Activated naive CD8-positive, alpha-beta T cell treated with anti-CD3 and anti-CD28 coated beads, Interleukin-2, amount 50 U/mL, for 16 hours (primary cell): ENCODE measurements around the gene PTPRN2.
"Not testable (repeated sequence)": the region's sequence is repeated elsewhere in the genome, so short reads cannot be mapped to it uniquely, and the experiment has no call there.

Experiments used
- DNase-seq: peaks from one replicate; pipeline ENCODE4 v3.0.0-alpha.2; 2020; ENCODE audit warnings: low read depth, low spot score

PTPRN2 gene

DNA sequence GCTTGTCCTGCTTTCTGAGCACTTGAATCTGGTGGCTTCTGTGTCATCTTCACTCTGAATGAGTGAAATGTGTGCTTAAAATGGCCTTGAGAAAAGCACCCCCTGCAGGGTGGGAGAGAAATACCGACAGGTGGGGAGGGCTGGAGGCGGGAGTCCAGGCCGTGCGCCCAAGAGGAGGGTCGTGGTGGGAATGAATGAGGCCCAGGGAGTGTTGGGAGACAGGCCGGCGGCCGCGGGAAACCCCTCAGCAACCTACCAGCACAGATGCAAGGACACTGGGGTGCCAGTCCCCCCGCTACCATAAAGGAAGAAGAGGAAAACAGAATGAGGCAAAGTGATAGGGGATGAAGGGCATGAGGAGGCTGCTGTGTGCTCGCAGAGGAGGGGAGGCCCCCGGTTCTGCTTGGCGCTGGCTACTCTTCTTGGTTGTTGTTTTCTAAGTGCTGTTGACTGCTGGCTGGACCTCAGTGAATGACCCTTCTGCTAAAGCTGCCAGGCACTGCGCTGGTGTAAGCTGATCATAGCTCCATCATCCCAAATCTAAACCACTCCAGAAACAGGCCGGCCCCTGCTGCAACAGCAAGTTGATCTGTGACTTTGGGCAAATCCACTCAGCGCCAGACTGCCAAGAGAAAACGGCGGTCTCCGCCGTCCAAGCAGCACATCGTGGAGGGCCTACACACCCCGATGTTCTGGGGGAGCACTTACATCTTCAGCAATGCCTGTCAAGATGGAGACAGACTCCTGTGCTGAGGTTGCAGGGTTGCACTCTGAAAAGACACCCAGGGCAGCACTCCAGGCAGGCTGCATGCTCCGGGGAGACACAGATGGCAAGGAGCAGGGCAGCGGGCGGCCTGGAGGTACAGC, 872.3 kb downstream of the PTPRN2 start:
- no peak for DNase-seq

DNA sequence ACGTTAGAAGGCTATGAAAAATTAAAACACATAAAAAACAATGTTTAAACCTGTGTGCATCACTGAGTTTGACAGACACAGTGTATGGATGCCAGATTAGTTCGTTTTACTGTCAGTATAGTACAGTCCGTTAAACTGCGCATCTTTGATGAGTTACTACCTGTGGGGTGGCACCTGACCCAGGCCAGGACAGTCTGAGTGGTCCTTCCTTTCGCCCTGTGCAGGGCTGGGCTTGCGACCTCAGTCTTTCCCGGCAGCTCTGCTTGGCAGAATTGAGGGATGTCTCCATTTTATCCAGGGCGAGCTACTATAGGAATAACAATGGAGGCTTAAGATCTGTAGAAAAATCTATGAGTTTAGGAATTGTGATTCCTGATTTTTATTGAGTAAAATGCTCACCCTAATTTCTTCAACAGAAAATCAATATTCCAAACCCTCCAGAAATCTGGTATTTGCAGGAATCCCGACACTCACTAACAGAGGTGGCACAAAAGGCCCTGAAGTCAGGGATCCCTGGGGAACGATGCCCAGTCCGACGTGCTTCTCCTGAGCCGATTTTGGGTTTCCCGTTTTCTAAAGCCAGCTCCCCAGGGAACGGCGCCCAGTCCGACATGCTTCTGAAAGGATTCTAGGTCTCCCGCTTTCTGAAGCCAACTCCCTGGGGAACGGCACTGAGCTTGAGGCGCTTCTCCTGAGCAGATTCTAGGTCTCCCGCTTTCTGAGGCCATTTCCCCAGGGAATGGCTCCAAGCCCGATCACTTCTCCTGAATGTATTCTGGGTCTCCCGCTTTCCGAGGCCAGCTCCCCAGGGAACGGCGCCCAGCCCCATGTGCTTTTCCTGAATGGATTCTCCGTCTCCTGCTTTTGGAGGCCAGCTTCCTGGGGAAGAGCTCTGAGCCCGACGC, 873.2 kb downstream of the PTPRN2 start:
- DNase-seq, result no peak

DNA sequence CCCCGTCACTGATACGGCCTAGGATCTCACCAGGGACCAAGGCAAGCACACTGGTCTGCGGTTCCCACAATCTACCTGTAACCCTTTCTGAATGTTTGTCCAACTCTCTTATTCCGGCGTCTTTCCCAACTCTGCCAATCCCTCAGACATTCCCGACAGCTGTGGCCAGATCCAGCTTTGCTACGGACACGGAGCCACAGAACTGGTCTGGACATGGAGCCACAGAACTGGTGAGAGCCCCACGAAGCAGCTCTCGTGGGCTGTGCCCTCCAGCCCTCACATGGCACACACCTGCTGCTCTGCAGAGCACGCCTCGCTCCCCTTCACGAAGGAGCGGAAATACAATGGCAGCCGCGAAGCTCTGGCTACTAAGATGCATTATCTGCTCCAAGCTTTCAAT, 874.0 kb downstream of the PTPRN2 start:
- DNase-seq, result no peak

GRCh38 chr7:157712666-157713235, 874.9 kb downstream of the PTPRN2 start:
- no peak for DNase-seq

DNA sequence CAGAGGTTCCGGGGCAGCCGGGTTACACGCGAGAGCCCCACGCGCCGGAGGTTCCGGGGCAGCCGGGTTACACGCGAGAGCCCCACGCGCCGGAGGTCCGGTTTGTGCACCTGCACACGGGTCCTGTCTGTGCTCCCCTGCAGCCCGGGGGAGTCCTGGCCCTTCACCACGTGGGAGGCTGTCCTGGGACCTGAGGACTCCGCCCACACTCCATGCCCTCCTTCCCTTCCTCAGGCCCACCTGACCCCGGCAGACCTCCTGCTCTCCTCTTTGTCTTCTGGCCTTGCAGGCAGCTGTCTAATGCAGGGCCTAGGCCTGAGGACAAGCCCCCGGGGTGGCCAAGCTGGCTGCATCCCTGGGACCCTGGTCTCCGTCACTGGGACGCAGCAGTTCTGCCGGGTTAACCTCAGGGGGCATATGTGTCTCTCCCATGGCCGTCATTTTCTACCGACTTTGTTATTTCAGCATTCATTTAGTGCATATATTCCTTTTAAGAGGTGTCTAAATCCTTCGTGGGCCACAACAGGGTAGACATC, 876.2 kb downstream of the PTPRN2 start:
- no peak for DNase-seq

DNA sequence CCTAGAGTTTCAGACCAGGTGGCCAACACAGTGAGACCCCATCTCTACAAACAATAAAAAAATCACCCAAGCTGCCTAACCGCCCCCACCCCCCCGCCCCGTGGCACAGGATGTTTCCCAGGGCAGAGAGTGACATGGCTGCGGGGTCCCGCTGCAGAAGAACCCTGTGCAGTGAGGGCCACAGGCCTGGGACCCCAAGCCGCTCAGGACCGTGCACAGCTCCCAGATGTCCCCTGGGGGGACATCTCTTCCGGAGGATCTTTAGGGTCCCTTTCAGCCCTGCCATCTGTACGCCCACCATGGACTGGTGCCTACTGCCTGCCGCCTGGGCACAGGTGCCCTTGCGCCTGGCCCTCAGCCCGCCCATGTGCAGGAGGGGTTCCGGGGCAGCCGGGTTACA, 877.2 kb downstream of the PTPRN2 start:
- no peak for DNase-seq

DNA sequence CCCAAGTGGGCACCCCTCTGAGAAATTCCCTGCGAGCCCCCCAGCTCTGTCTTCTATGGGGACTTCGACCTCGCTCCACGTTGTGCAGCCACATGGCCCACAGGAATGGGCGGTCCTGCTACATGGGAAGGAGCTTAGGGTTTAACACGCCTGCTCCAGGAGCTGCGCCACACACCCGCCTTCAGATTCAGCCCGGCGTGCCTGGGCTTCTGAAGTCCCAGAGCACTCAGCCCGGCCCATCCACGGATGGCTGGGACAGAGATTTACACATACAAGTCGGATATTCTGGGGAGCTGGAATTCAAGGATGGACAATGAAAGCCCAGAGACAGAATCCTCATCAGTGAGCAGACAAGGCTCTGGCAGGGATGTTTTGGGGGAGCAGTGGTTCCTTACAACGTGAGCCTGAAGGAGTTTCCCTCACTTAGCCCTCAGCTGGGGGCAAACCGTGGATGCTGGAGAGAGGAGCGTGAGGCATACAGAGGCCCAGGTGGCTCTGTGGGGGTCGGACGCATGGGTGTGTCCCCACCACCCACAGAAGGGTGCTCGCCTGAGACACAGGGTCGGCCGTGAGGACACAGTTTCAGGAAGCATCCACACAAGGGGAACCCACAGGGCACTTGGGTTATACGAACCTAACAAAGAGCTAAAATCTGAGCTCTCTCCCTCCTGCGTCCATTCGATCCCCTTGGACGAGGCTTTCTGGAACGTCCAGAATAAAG, 877.9 kb downstream of the PTPRN2 start:
- DNase-seq, result no peak

DNA sequence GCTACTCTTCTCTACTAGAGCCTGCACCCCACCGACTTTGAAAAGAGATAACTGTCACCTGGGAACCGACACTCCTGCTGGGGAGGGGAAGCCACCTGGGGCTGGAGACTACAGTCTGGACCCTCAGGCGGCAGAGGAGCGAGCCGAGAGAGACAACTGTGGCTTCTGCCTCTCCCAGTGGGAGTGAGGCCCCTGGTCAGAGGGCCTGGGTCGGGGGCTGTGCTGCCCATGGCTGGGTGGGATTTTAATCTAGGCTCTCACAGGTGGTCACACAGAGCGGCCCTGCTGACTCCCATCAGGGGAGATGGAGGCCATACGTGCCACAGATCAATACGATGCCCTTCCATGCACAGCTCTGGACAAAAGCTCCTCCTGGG, 878.7 kb downstream of the PTPRN2 start:
- DNase-seq, result no peak

DNA sequence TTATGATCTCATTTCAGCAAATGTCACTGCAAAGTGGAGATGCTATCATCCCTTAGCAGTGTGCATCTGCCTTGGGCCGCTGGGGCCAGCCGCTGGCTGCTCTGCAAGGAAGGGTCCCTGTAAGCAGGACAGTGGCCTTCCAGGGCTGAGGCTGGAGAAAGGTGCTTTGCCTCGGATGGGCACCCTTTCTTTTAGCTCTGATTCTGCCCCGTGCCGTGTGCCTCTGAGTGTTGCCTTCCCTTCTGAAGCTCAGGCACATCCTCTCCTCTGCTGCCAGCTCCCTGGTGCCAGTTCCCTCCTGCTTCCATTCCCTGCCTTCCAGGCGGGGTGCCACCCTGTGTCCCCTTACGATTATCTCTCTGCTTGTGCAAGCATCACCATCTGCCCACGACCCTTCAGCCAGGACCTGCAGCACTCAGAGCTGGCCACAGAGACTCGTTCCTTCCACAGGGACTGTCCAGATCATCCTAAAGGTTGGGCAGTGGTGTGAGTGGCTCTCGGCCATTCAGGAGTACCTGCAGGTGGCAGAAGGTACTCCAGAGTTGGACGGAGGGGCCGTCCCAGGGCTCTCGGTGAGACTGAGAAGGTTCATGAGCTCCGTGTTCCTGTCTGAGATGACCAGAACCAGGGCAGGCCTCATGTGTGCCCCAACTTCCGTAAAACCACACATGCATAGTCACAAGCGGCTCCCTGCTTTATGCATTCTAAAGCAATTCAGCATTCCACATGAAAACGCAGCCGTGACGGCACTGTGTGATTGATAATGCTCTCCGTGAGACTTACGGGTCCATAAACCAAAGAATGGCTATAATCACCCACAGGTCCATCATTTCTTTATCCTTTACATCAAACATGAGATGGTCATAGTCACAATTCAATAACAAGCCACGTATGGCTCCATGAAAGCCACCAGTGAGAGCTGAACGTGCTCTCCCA, 879.4 kb downstream of the PTPRN2 start:
- DNase-seq, result no peak

- DNase-seq, result no peak
Measured at GRCh38 chr7:157704365-157704764, 883.3 kb downstream of the PTPRN2 start.

DNA sequence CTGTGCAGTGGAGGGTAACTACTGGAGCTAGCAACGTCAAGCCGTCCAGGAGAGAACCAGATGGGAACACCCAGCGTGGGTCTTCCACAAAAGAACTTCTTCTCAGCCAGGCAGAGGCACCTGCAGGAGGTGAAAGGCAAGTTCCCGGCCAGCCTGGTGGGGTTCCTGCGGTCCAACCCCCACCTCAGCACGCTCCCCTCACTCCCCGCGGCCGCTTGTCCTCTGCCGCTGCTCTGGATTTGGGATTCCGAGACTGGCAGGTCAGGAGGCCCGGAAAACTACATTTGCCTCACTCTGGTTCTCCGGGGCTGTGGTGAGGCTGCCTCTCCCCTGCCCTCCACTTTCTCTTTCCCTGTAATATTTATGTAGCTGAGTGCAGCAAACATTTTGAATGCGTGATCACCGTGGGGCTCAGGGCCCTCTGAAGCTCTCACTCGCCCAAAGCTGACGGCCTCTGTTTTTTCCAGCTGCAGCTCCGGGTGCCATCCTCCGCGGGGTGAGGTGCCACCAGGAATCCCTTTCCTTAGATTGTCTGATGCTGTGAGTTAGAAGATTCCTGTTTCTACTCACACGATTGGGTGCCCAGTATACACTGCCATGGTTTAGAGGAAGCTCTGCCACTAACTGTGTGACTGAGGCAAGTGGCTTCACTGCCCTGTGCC, 884.0 kb downstream of the PTPRN2 start:
- DNase-seq, result no peak

DNA sequence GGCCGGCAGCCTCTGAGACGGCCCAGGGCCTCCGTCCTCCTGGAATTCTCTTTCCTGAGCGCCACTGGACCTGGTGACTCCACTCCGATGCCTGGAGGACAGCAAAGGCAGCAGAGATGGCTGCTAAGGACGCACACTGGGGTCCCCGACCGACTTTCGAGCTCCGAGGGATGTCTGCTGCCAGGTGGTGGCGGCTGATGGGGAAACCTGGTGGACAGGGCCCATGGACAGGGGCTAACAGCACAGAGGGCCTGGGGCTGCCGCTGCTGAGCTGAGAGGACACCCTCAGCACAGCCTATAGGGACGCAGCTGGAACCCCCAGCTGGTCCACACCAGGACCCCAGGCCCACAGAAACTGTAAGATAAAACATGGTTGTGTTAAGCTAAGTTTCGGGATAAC, 884.5 kb downstream of the PTPRN2 start:
- DNase-seq, result no peak

- no peak for DNase-seq
Measured at GRCh38 chr7:157702311-157703023, 885.2 kb downstream of the PTPRN2 start.

- not testable (repeated sequence) for DNase-seq
Measured at GRCh38 chr7:157701395-157702180, 886.0 kb downstream of the PTPRN2 start.

GRCh38 chr7:157700231-157701005, 887.2 kb downstream of the PTPRN2 start:
- no peak for DNase-seq

GRCh38 chr7:157699357-157700013, 888.1 kb downstream of the PTPRN2 start:
- DNase-seq, result no peak

DNA sequence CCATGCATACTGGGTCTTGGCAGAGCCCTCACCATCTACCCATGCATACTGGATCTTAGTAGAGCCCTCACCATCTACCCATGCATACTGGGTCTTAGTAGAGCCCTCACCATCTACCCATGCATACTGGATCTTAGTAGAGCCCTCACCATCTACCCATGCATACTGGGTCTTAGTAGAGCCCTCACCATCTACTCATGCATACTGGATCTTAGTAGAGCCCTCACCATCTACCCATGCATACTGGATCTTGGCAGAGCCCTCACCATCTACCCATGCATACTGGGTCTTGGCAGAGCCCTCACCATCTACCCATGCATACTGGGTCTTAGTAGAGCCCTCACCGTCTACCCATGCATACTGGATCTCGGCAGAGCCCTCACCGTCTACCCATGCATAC, 890.3 kb downstream of the PTPRN2 start:
- DNase-seq, result not testable (repeated sequence)
